Measurements from ENCODE around the gene GALM. TPM values are rescaled to one million over a fixed set of nuclear protein-coding genes. Genes with fewer than 3 reads are reported as not detected.
A peak's percentile ranks its signal among the peaks of the same experiment; 100 is the strongest.

The GALM gene
- total RNA-seq, 6 experiments from 2014 or later, result 6.5 to 10.1 (median 9.1) TPM

DNA sequence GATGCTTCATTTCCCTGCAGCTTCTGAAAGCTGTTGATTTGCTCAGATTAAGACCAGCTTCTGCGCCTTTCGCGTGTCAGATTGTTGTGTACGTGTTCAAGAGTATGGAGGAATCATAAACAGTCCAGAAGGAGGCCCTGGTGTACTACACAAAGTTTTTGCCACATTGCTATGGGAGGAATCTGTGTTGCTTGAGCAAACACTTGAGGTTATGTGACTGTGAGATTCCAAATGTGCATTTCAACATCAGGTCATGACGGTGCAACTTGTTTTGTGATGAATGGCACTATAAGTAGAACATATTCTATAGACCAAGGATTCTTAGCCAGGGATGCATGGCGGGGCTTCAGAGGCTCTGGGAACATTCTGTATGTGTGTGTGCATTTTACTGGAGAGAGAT is 50.3 kb downstream of the GALM start:
- Mint-ChIP-seq H3K27me3 (ENCODE audit: insufficient read depth) (peaks cover 1% of the 10 kb centered on the region), H3K4me3 (no peak overlapping the region), H3K27ac (peak overlapping the region; percentile 83), H3K4me1 (ENCODE audit: low read depth) (peaks cover 23% of the 10 kb centered on the region), H3K36me3 (ENCODE audit: low read depth) (peaks cover 6% of the 10 kb centered on the region), H3K9me3 (peaks cover 4% of the 10 kb centered on the region; the same call in 1 of the 2 replicates)
- peak; percentile 69 for DNase-seq
- TF ChIP-seq, protein P1, sequence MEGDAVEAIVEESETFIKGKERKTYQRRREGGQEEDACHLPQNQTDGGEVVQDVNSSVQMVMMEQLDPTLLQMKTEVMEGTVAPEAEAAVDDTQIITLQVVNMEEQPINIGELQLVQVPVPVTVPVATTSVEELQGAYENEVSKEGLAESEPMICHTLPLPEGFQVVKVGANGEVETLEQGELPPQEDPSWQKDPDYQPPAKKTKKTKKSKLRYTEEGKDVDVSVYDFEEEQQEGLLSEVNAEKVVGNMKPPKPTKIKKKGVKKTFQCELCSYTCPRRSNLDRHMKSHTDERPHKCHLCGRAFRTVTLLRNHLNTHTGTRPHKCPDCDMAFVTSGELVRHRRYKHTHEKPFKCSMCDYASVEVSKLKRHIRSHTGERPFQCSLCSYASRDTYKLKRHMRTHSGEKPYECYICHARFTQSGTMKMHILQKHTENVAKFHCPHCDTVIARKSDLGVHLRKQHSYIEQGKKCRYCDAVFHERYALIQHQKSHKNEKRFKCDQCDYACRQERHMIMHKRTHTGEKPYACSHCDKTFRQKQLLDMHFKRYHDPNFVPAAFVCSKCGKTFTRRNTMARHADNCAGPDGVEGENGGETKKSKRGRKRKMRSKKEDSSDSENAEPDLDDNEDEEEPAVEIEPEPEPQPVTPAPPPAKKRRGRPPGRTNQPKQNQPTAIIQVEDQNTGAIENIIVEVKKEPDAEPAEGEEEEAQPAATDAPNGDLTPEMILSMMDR (IDR thresholded peaks at IDR 0.05), result no peak

DNA sequence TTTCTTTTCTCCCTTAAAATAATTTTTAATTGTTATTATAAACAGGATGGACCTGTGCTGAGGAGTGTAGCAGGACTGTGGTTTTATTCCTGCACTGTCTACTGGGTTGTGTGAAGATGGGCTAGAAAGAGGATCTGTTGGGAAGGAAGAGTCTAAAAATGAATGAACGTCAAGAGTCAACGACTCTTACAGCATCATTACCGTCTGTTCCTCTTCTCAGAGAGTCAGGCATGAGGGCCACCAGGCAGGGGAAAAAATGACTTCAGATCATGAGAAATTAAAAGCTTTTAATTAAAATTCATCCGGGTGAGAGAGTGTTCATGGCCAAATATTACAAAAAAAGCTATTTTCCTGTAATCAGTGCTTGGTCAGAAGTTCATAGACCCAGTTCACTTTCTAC is 52.7 kb downstream of the GALM start:
- no peak overlapping the region; the same call in 1 of the 2 replicates for H3K27ac Mint-ChIP-seq
- H3K27me3 Mint-ChIP-seq (ENCODE audit: insufficient read depth), result no peaks in the 10 kb centered on the region; the same call in 1 of the 2 replicates
- TF ChIP-seq, protein P1 (IDR thresholded peaks at IDR 0.05), result no peak
- H3K9me3 Mint-ChIP-seq, result no peaks in the 10 kb centered on the region
- peaks cover 40% of the 10 kb centered on the region for H3K4me1 Mint-ChIP-seq (ENCODE audit: low read depth)
- DNase-seq, result no peak
- H3K4me3 Mint-ChIP-seq, result no peak overlapping the region
- H3K36me3 Mint-ChIP-seq (ENCODE audit: low read depth), result no peaks in the 10 kb centered on the region; the same call in 1 of the 2 replicates

- H3K27ac Mint-ChIP-seq, result no peak overlapping the region
- H3K4me3 Mint-ChIP-seq, result no peak overlapping the region
- H3K9me3 Mint-ChIP-seq, result no peaks in the 10 kb centered on the region
- no peaks in the 10 kb centered on the region; the same call in 1 of the 2 replicates for H3K27me3 Mint-ChIP-seq (ENCODE audit: insufficient read depth)
- no peak for DNase-seq
- TF ChIP-seq, protein P1 (IDR thresholded peaks at IDR 0.05), result no peak
- H3K36me3 Mint-ChIP-seq (ENCODE audit: low read depth), result no peaks in the 10 kb centered on the region; the same call in 1 of the 2 replicates
- H3K4me1 Mint-ChIP-seq (ENCODE audit: low read depth), result peaks cover 40% of the 10 kb centered on the region
Observed at GRCh38 chr2:38719706-38720105, 53.8 kb downstream of the GALM start.

DNA sequence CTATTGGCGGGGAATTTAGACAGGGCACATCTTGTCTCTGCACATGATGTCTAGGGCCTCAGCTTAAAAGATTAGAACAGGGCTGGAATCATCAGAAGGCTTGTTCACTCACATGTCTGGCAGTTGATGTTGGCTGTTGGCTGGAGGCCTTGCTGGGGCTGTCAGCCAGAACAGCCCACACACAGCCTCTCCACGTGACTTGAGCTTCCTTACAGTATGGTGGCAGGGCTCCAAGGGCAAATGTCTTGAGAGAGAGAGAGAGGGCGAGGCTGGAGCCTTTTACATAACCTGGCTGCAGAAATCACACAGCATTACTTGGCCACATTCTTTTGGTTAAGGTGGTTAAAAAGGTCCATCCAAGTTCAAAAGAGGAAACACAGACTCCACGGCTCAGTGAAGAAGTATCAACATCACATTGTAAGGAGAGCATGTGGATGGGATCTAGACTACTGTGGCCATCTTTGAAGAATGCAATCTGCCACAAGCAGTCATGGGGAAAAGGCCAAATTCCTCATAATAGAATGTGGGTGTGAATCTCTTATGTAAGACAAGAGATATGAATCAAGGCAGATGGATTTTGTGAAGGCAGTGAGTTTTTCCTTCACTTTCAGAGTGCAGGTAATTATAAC is 54.8 kb downstream of the GALM start:
- peak; percentile 97 for DNase-seq
- H3K4me1 Mint-ChIP-seq (ENCODE audit: low read depth), result peaks cover 40% of the 10 kb centered on the region
- peak overlapping the region; percentile 51 for H3K4me3 Mint-ChIP-seq
- peaks cover 1% of the 10 kb centered on the region; the same call in 1 of the 2 replicates for H3K27me3 Mint-ChIP-seq (ENCODE audit: insufficient read depth)
- H3K9me3 Mint-ChIP-seq, result no peaks in the 10 kb centered on the region
- H3K27ac Mint-ChIP-seq, result peak overlapping the region; percentile 94
- H3K36me3 Mint-ChIP-seq (ENCODE audit: low read depth), result no peaks in the 10 kb centered on the region; the same call in 1 of the 2 replicates
- TF ChIP-seq, protein P1 (IDR thresholded peaks at IDR 0.05), result no peak

- Mint-ChIP-seq H3K9me3 (no peaks in the 10 kb centered on the region), H3K36me3 (ENCODE audit: low read depth) (no peaks in the 10 kb centered on the region), H3K4me1 (ENCODE audit: low read depth) (peaks cover 30% of the 10 kb centered on the region), H3K27ac (no peak overlapping the region), H3K27me3 (ENCODE audit: insufficient read depth) (peaks cover 4% of the 10 kb centered on the region; the same call in 1 of the 2 replicates), H3K4me3 (no peak overlapping the region)
- TF ChIP-seq, protein P1 (IDR thresholded peaks at IDR 0.05), result no peak
- no peak for DNase-seq
Observed at GRCh38 chr2:38722271-38723061, 56.6 kb downstream of the GALM start.

Measured in HFFc6 (cell line).